HG03159 (cell line): ENCODE data around the gene TTLL5.

ENCODE experiments used
- ATAC-seq: cut with Tn5 transposase; IDR thresholded peaks from one replicate; pipeline ENCODE4 v1.9.1; 2021; ENCODE audit warnings: mild to moderate bottlenecking, moderate library complexity; ENCODE audit not compliant: unreplicated experiment

The TTLL5 gene, protein sequence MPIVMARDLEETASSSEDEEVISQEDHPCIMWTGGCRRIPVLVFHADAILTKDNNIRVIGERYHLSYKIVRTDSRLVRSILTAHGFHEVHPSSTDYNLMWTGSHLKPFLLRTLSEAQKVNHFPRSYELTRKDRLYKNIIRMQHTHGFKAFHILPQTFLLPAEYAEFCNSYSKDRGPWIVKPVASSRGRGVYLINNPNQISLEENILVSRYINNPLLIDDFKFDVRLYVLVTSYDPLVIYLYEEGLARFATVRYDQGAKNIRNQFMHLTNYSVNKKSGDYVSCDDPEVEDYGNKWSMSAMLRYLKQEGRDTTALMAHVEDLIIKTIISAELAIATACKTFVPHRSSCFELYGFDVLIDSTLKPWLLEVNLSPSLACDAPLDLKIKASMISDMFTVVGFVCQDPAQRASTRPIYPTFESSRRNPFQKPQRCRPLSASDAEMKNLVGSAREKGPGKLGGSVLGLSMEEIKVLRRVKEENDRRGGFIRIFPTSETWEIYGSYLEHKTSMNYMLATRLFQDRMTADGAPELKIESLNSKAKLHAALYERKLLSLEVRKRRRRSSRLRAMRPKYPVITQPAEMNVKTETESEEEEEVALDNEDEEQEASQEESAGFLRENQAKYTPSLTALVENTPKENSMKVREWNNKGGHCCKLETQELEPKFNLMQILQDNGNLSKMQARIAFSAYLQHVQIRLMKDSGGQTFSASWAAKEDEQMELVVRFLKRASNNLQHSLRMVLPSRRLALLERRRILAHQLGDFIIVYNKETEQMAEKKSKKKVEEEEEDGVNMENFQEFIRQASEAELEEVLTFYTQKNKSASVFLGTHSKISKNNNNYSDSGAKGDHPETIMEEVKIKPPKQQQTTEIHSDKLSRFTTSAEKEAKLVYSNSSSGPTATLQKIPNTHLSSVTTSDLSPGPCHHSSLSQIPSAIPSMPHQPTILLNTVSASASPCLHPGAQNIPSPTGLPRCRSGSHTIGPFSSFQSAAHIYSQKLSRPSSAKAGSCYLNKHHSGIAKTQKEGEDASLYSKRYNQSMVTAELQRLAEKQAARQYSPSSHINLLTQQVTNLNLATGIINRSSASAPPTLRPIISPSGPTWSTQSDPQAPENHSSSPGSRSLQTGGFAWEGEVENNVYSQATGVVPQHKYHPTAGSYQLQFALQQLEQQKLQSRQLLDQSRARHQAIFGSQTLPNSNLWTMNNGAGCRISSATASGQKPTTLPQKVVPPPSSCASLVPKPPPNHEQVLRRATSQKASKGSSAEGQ (N-terminal part only)

DNA sequence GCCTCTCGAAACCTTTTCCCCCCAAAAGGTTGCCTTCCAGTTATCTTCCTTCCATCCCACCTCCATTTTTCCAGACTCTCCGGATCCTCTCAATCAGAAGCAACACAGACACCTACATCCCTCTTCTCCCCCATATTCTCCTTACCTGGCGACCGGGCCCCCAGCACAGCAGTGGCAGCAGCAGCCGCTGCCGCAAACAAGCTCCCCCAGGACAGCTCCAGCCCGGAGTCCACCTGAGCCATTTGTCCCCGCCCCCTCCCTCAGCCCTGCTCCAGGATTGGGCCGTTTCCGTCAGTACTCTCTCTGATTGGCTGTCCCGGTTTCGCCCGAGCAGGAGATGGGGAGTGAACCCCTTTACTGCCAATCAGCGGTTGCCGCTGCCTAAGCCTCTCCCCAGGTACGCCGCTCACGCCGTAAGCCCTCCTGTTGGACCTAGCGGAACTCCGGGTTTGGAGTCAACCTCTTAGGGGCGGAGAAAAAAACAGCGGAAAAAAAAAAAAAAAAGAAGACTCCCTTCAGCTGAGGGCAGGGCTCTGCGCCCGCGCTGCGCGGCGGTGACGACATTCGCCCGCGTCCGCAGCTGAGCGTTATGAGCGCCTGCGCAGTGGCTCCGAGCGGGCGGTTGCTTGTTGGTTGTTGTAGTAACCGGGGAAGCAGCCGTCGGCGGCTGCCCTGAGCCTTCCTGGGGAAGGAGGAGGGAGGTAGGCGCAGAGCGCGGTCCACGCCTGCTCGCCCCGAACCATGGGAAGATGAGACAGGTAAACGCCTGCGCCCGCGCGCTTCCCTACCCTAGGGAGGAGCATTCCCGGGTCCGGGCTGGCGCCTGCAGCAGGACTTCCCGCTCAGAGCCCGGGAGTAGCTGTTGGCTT lies at the start of gene TTLL5, which contains the start of gene ERG28:
TSS of gene TTLL5 (plus strand) at position 617 of the 869 bp plus-strand sequence. CDS start 1,904 bp downstream, outside the sequence.
TSS of gene ERG28 (minus strand) at position 247 of the 869 bp plus-strand sequence. CDS start 3,374 bp downstream, outside the sequence.
- ATAC-seq: peak; percentile 91

DNA sequence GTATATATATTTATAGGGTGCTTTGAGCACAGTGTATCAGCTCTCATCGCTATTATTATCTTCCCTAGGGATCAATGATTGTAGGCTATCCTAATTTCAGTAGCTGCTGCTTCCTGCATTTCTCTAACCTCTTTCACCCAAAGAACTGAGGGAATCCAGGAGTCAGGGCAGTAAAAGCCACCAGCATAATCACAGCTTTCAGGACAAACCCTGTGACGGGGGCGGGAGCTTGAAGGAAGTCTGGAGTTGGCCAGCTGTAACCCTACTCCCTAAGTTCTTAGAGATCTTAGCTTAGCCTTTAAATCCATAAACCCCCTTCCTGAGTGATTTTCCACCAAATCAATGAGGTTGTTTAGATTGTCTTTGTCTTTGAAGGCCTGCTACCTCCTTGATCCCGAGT lies 48.9 kb upstream of the TTLL5 start:
- no peak for ATAC-seq

DNA sequence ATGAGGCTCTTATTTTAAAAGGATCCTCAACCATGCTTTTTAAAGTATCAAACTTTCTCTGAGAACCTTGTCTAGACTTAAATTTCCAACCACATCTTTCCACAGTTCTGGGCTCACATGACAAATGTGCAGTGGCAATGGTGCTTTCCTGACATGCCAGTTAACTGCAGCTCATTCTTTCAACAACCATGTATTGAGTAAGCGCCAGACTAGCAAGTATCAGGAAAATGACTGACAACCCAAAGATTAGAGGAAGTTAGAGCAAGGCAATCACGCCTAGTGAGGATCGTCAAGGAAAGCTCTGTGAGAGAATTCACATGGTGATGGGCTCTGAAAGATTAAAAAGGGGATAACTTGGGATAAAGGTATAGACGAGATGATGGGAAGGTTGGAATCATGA lies 46.9 kb upstream of the TTLL5 start:
- ATAC-seq: no peak

DNA sequence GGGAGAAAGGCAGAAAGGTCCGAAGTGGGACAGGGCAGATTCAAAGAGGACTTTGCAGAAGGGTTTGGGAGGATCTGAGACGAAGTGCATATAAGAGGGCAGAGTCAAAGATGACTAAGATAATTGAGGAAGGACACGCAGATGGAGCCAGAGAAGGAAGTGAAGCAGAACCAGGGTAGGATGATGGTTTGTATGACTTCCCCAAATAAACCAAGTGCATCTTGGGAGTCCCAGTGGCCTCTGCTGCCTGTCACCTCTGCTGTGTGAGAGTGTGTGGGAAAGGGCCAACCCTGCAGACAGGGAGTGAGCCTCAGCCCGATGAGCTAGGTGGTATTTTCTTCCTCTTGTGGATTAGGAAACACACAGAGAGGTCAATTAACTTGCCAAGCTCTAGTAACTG lies 45.8 kb upstream of the TTLL5 start:
- ATAC-seq: no peak

DNA sequence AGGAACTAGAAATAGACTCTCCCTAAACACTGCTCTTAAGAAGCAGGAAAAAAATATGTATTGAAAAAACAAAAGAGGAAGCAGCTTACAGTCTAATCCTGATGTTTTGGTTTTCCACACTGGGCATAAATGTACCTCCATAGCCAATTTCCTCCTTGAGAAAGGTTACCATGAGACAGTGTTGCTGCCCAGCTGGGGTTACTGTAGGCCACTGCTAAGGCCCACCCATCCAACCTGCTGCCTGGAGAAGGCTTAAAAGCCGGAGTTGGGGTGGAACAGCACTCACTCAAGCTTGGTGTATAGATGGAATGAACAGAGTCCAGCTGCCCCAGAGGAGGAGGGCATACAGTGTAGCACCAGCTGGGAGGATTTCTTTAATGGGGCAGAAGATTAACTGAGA lies 41.5 kb upstream of the TTLL5 start:
- no peak for ATAC-seq

DNA sequence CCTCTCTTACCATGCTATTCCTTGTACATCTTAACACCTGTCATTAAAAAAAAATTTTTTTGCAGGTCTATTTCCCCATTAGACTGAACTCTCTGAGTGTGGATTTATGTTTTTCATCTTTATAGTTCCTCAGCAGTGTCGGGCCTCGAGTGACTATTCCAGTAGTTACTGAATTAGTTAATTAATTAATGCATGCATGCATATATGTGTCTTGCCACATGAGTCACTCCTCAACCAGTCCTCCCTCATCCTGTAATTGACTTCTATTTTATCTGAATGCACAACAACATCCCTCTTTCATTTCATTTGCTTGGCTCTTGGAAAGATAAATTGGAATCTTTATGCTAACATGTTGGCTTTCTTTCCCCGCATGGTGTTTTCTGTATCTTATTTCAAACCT lies 36.0 kb upstream of the TTLL5 start:
- ATAC-seq: no peak

DNA sequence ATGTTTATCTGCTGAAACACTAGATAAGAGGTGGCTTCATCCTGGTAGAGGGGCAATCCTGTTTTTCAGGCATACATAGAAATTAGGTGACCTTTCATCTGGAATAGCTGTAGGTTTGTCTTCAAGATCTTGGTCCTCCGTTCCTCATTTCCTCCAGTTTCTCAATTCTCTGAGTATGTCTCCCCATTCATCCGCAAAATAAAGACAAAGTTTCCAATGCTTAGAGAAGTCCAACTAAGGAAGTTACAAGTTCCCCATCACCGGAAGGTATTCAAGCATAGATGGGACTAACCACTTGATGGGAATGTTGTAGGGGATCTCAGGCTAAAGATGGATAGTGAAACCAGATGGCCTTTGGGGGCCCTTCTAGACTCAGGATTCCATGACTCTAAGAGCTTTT lies 34.6 kb upstream of the TTLL5 start:
- ATAC-seq: no peak

DNA sequence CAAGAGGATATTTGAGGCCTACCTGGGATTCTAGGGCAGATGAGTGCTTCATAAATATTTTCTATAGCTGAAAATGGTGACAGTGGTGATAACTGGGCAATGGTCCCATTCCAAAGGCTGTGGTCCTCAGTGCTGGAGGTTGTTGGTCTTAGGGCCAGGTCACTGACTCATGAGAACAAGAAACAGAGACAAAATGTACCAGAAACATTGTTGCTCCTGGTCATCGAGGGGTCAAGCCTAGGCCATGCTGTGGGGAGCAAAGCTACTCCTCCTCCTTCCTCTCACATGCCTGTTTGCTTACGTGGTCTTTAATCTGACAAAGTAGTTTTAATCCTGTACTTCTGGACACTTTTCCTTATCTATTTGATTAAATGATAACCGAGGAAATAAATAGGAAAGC lies 34.2 kb upstream of the TTLL5 start:
- no peak for ATAC-seq

DNA sequence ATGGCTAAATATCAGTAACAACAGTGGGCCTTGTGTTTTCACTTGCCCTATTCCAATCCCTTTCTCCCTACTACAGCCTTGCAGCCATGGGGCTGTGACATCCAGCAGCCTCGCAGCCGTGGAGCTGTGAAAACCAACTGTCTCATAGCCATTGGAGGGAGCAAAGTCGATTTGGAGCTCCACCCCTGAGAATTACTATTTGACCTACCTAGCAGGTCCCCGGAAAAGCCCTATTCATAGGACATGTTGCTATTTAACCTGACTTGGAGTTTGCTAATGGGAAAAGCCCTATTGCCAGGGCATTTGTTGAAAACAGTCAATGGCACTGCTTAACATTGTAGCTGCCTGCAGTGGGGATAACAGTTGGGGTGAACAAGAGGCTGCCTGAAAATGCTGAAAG lies 33.6 kb upstream of the TTLL5 start:
- no peak for ATAC-seq

DNA sequence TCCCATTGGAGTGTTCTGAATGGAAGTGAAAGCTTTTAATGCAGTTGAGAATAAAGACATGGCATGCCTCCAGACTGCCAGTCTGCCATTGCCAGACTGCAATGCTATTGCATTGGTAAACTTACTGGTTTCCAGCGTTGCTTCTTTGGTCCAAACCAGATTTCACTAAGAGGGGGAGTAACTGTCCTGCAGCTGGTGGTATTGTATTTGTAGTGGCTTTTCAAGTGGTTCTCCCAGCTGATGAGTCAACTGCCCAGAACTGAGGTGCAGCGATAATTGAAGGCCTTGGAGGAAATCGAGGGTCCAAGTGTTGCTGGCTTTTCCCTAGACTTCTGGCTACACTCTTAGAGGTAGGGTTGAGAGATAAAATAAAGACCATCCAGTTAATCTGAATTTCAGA lies 32.2 kb upstream of the TTLL5 start:
- no peak for ATAC-seq

DNA sequence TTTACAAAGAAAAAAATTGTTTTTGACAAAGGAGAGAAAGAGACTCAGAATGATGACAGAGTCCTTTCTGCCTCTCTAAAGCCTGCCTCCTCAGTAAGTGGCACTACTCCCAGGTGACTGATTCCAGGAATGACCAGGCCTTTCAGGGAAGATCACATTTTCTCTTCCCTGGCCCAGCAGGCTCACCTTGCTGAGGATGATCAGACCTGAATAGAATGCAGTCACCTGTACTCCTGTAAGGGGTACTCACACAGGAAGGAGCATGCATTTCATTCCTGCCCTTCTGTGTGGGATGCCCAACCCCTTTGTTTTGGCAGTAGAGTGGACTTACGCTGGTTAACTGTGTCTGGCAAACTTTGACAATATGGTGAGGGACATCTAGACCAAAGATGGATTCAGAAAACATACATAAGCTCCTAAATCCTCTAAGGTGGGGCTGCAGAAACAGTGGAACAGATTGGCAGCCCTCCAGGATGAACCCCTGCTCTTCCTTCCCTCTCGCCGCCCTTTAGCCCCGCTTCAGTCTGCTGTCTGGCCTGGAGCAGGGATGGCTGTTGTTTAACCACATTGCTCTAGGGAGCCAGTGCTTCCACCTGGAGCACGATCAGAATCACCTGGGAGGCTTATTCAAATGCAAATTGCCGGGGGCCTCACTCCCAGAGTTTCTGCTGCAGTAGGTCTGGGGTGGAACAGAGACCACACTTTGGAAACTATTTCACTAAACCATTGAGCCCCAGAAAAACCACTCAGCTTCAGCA lies 30.2 kb upstream of the TTLL5 start:
- no peak for ATAC-seq

DNA sequence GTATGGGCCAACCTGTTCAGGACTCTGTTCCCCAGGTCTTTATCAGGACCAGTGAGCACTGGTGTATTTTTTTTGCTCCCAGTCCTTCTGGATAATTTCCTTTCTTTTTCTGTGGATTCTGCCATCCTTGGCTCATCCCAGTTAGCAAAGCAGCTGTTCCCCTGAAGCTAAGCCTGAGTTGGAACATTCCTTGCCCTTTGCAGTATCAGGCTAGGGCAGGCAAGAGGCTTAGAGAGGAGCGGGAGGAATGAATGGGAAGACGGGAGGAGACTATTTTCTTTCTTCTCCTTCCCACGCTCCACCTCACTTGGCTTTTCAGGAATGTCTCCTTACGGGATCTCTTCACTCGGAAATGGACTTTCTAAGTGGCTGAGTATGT lies 29.6 kb upstream of the TTLL5 start:
- ATAC-seq: no peak

DNA sequence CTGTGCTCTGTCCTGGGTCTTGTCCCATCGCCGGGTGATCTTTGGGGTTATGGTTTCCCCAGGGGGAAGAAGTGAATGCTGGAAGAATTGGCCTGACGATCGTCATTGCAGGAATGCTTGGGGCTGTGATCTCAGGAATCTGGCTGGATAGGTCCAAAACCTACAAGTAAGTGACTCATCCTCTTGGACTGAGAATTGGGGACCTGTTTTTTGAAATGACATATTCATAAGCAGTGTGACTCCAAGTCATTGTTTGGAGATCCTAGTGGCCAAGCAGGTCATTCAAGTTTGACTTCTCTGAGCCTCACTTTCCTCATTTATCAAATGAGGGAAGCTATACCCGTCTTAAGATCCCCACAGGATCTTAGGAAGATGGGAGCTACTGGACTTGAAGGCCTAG lies 26.2 kb upstream of the TTLL5 start:
- ATAC-seq: no peak

DNA sequence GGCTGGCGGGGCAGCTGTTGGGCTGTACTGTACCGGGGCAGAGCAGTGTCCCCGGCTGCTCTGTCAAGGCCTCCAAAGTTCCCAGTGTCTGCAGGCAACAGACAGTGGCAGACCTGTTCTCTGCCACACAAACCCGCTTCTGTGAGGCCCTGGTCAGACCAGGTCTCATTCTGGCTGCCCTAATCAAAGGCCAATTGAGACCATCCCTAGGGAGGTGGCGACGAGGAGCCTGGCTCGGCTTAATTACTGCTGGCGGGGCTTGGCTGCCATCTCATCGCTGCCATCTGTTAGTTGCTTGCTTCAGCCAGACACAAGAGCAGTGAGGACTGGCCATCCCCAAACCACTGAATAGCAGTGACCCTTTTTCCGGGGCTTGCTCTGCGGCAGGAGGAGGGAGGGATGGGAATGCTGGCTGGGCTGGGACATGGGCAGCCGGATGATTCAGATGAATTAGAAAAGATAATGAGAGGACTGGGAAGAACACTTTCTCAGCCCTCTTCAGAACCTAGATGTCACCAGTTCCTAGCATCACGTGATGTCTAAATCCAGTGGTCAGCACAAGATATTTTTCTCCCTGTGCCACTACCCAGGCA lies 24.9 kb upstream of the TTLL5 start:
- ATAC-seq: no peak

DNA sequence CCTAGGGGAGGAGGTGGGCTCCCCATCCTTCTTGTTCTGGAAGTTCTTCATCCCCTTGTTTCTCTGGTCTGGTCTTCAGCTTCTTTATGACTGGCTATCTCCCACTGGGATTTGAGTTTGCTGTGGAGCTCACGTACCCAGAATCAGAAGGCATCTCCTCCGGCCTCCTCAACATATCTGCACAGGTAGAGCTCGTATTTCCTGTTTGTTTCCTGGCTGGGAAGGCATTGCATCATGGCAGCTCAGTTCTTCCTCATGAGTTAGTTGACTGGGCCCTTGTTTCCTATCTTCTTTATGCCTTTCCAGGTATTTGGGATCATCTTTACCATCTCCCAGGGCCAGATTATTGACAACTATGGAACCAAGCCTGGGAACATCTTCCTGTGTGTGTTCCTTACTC lies 20.2 kb upstream of the TTLL5 start:
- no peak for ATAC-seq

DNA sequence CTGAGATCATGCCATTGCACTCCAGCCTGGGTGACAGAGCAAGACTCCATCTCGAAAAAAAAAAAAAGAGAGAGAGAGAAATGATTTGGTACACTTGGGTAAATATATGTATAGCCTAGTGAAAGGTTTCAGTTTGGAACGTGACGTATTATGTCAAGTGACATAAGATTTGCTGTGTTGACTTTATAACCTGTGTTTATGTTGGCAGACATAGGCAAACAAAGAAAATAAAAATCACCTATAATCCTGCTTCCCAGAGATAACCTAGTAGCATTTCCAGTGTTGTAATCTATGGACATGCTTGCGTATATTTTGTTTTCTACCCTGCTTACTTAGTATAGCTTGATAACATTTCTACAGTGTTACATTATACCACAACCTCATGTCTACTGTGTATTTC lies 17.1 kb upstream of the TTLL5 start:
- no peak for ATAC-seq

DNA sequence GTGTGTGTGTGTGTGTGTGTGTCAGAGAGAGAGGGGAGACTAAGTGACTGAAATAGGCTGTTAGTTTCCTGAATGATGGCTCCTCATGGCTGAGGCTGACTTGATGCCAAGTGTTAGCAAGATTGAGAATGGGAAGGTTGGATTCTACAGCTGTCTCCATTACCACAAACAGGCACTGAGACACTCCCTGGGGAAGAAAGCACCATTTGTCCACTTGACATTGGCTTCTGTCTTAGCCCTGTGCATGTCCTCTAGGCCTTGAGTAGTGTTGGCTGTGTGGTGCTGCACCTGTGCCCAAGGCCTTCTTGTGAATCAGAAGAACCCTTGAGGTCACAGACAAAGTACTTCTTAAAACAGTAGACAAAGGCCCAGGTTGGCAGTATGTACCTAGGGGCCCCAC lies 16.0 kb upstream of the TTLL5 start:
- no peak for ATAC-seq

DNA sequence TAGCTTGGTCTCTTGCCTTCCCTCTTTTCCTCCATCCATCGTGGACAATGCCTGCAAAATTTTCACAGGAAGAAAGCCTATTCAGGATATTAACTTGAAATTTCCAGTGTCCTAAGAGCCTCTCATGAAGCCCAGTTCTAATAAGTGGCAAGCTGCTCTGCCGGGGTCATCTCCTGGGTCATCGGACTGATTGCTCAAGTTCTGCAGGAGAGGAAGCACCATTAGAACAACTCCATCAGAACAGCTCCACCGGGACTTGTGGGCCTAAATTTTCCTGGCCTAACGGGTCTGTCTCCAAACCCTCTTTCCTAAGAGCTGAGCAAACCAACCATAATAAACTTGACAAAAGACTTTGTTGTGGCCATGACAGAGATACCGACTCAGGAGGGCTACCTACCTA lies 14.3 kb upstream of the TTLL5 start:
- ATAC-seq: no peak

DNA sequence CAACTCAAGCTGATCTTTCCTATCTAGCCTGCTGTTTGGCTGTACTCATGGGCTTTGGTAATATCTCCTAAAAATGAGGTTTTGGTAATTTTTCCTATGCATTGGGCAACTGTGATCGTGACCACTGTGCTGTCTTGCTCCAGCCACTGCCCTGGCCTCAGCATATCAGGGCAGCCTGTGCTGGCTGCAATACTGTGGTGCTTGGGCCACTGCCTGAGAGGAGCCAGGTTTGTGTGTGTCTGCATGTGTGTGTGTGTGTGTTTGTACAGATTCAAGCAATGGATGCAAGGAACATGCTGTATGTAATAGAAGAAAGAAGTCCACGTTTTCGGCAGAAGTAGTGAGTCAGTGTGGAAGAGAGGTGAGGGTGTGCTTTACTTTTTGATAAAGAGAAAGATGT lies 13.4 kb upstream of the TTLL5 start:
- no peak for ATAC-seq
